ENCODE results near the gene HPCAL4.
A peak's percentile ranks its signal among the peaks of the same experiment; 100 is the strongest.

HPCAL4 gene

GRCh38 chr1:39673215-39673614 is 18.0 kb downstream of the HPCAL4 start:
- no peaks in the 10 kb centered on the region for H3K79me2 ChIP-seq (ENCODE audit: insufficient read depth, low read depth)
- no peak for TF ChIP-seq CTCF (conservative IDR thresholded peaks at IDR 0.05; ENCODE audit: low read depth, low read length)

GRCh38 chr1:39672551-39672947 is 18.7 kb downstream of the HPCAL4 start:
- Histone ChIP-seq H3K36me3 (ENCODE audit: insufficient read depth) (no peaks in the 10 kb centered on the region), H2AFZ (ENCODE audit: low read depth) (peak overlapping the region; percentile 95; the same call in 1 of the 2 replicates), H3K9ac (no peak overlapping the region), H3K4me3 (IDR thresholded peaks at IDR 0.05; ENCODE audit: insufficient read depth, low read depth, low read length) (peak overlapping the region; percentile 15), H4K20me1 (ENCODE audit: insufficient read depth) (no peaks in the 10 kb centered on the region), H3K4me1 (ENCODE audit: low read depth, poor library complexity, severe bottlenecking) (no peaks in the 10 kb centered on the region), H3K4me2 (peak overlapping the region; percentile 84; the same call in 1 of the 2 replicates), H3K27me3 (ENCODE audit: insufficient read depth, low read depth) (peaks cover 7% of the 10 kb centered on the region), H3K27ac (no peak overlapping the region), H3K79me2 (ENCODE audit: insufficient read depth, low read depth) (no peaks in the 10 kb centered on the region)
- peak; percentile 65 for TF ChIP-seq CTCF (conservative IDR thresholded peaks at IDR 0.05; ENCODE audit: low read depth, low read length)

More at GRCh38 chr1:39673215-39673614, 18.0 kb downstream of the HPCAL4 start:
- no peaks in the 10 kb centered on the region for H3K4me1 ChIP-seq (ENCODE audit: low read depth, poor library complexity, severe bottlenecking)
- H3K4me3 ChIP-seq (IDR thresholded peaks at IDR 0.05; ENCODE audit: insufficient read depth, low read depth, low read length), result no peak overlapping the region
- H2AFZ ChIP-seq (ENCODE audit: low read depth), result no peak overlapping the region
- no peak overlapping the region for H3K9ac ChIP-seq
- no peaks in the 10 kb centered on the region for H3K36me3 ChIP-seq (ENCODE audit: insufficient read depth)
- peaks cover 7% of the 10 kb centered on the region for H3K27me3 ChIP-seq (ENCODE audit: insufficient read depth, low read depth)
- no peak overlapping the region for H3K27ac ChIP-seq
- no peaks in the 10 kb centered on the region for H4K20me1 ChIP-seq (ENCODE audit: insufficient read depth)
- no peak overlapping the region for H3K4me2 ChIP-seq

DNA sequence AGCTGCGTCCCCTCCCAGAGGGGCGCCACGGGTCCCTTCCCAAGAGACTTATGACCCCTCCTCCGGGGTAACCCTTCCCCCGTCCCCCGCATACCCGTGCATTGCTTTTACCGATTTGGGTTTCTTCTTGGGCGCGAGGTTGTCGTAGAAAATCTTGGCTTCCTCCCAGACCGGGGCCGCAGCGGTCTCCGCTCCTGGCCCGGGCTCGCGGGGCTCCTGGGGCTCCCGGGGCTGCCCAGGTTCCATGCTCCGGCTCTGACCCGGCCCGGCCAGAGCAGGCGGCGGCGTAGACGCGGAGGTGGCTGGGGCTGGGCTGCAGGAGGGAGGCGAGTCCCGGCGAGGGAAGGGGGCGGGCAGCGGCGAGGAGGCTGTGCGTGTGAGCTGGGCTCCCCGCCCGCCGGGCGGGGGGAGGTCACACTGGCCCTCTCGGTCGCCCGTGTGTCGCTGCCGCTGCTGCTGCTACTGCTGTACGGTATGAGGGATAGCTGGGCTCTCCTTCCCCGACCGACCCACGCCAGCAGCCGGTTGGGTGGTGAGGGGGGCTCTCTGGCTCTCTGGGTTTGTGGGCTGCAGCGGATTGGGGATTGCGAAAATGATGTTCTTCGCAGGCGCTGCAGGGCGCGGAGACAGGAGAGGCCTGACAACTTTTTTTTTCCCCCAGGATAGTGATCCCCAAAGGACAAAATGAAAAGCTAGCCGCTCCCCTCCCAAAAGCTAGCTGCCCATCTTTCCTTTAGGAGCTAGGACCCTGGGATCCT is 19.3 kb downstream of the HPCAL4 start, which contains the start of gene NT5C1A:
Gene NT5C1A, minus strand, starts transcription at position 315 of the 758 bp plus-strand sequence. Its CDS starts 69 bp downstream, at position 246.
- Histone ChIP-seq H3K9ac (peak within 1 kb of the TSS; percentile 20; the same call in 1 of the 2 replicates), H3K79me2 (ENCODE audit: insufficient read depth, low read depth) (no peaks in the 10 kb centered on the region), H3K4me3 (IDR thresholded peaks at IDR 0.05; ENCODE audit: insufficient read depth, low read depth, low read length) (peak within 1 kb of the TSS; percentile 63), H4K20me1 (ENCODE audit: insufficient read depth) (no peaks in the 10 kb centered on the region), H2AFZ (ENCODE audit: low read depth) (peak within 1 kb of the TSS; percentile 95), H3K36me3 (ENCODE audit: insufficient read depth) (no peaks in the 10 kb centered on the region), H3K27ac (no peak within 1 kb of the TSS), H3K4me1 (ENCODE audit: low read depth, poor library complexity, severe bottlenecking) (no peaks in the 10 kb centered on the region), H3K4me2 (peak within 1 kb of the TSS; percentile 84), H3K27me3 (ENCODE audit: insufficient read depth, low read depth) (peaks cover 7% of the 10 kb centered on the region)
- no peak for TF ChIP-seq CTCF (conservative IDR thresholded peaks at IDR 0.05; ENCODE audit: low read depth, low read length)

DNA sequence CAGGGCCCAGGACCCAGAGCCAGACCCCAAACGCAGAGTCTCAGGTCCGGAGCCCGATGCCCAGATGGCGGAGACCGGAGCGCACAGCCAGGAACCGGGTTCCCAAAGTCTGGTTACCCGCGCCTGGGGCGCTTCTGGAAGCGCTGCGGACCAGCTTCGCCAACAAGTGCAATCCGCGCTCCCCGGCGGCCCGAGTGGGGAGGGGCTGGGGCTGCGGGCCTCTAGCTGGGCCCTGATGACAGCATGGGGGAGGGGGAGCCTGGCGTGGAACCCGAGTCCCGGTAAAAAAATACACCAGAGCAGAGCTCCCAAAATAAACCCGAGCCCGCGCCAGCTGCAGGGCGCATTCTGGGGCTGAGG is 19.8 kb downstream of the HPCAL4 start:
- Histone ChIP-seq H3K36me3 (ENCODE audit: insufficient read depth) (no peaks in the 10 kb centered on the region), H2AFZ (ENCODE audit: low read depth) (peak overlapping the region; percentile 95), H3K4me2 (peak overlapping the region; percentile 84), H4K20me1 (ENCODE audit: insufficient read depth) (no peaks in the 10 kb centered on the region), H3K9ac (peak overlapping the region; percentile 20; the same call in 1 of the 2 replicates), H3K4me1 (ENCODE audit: low read depth, poor library complexity, severe bottlenecking) (no peaks in the 10 kb centered on the region), H3K27ac (no peak overlapping the region), H3K27me3 (ENCODE audit: insufficient read depth, low read depth) (peaks cover 7% of the 10 kb centered on the region), H3K79me2 (ENCODE audit: insufficient read depth, low read depth) (no peaks in the 10 kb centered on the region), H3K4me3 (IDR thresholded peaks at IDR 0.05; ENCODE audit: insufficient read depth, low read depth, low read length) (peak overlapping the region; percentile 15)
- no peak for TF ChIP-seq CTCF (conservative IDR thresholded peaks at IDR 0.05; ENCODE audit: low read depth, low read length)
